GM19193 (cell line): Measurements from ENCODE around the gene USP11.

Source experiments
- POLR2A ChIP-seq: IDR thresholded peaks from 4 replicates; pipeline ENCODE4 v1.6.1; 2011; ENCODE audit not compliant: insufficient read depth, insufficient read length; ENCODE audit errors: extremely low read depth

Gene USP11

DNA sequence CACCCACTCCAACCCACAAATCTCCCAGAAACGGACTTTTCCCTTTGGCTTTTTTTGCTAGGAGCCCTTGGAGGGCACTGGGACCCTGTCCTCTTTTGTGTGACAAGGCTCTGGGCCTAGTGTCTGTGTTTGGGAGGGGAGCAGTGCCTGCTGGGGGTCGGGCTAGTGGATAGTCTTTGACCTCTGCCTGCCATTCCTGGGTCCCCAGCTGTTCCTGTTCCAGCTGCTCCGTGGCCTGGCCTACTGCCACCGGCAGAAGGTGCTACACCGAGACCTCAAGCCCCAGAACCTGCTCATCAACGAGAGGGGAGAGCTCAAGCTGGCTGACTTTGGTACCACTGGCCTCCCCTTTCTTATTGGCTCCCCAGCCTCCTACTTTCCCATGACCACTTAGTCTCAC is 6.7 kb upstream of the USP11 start:
- TF ChIP-seq POLR2A: no peak

DNA sequence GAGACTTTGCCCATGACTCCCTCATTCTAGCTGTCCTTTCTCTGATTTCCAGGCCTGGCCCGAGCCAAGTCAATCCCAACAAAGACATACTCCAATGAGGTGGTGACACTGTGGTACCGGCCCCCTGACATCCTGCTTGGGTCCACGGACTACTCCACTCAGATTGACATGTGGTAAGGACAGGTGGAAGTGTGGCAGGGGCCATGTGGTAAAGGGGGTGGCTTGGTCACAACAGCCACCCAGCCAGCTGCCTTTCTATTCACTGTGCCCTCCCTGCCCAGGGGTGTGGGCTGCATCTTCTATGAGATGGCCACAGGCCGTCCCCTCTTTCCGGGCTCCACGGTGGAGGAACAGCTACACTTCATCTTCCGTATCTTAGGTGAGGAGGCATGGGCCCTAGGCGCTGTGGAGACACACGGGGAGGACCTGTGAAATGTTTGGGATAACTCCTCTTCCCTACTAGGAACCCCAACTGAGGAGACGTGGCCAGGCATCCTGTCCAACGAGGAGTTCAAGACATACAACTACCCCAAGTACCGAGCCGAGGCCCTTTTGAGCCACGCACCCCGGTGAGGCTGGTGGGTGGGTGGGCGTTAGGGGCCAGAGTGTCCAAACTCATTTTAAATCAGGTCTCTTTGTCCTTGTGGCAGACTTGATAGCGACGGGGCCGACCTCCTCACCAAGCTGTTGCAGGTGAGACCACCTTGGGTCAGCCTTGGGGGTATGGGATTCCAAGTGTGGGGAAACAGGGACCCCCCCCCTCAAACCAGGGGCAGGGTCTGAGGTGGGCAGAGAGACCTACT is 6.1 kb upstream of the USP11 start:
- TF ChIP-seq POLR2A: no peak

DNA sequence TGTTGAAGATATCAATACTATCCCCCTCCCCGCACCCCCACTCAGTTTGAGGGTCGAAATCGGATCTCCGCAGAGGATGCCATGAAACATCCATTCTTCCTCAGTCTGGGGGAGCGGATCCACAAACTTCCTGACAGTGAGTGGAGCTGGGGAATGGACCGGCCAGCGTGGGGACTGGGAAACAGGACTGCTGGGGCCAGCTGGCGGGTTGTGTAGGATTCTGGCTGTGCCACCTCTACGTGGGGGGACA is 5.5 kb upstream of the USP11 start:
- no peak for TF ChIP-seq POLR2A

DNA sequence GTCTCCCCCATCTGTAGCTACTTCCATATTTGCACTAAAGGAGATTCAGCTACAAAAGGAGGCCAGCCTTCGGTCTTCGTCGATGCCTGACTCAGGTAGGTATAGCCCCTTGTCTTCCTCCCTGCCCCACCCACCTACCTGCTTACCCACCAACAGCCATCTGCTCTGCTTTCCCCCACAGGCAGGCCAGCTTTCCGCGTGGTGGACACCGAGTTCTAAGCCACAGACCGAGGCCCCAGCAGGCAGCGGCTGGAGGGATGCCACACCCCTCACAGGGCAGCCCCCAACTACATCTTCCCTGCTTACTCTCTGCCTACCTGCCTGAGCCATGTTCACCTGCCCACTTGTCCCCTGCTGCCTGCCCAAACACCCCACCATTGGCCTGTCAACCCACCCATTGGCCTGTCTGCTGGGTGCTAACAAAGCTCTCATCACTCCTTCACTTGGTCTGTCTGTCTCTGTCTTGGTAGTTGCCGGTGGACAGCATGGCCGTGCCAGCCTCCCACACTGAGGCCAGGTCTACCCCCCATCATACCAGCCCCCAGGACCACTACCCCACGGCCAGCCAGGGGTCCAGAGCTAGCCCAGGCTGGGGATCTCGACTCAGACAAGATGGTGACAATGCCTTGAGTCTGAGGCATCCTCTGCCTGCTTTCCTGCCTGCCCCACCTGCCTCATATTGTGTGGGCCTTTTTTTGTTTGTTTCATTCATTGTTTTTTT is 4.1 kb upstream of the USP11 start:
- no peak for TF ChIP-seq POLR2A

DNA sequence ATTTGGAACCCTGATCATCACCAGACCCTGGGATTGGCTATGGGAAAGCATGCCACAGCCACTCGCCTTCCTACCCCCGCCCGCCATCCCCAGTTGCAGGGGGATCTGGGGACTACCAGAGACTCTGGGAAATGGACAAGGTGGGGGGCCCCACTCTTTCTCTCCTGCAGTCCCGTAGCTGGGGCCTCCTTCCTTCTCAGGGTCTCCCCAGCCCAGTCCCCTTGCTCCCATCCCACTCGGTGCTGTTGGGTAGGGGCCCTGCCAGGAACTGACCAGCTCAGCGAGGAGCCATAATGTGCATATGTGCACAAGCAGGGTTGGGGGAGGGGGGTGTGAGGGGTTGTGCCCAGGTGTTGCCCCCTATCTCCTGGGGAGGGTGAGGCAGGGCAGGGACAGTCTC is 3.4 kb upstream of the USP11 start:
- no peak for TF ChIP-seq POLR2A

DNA sequence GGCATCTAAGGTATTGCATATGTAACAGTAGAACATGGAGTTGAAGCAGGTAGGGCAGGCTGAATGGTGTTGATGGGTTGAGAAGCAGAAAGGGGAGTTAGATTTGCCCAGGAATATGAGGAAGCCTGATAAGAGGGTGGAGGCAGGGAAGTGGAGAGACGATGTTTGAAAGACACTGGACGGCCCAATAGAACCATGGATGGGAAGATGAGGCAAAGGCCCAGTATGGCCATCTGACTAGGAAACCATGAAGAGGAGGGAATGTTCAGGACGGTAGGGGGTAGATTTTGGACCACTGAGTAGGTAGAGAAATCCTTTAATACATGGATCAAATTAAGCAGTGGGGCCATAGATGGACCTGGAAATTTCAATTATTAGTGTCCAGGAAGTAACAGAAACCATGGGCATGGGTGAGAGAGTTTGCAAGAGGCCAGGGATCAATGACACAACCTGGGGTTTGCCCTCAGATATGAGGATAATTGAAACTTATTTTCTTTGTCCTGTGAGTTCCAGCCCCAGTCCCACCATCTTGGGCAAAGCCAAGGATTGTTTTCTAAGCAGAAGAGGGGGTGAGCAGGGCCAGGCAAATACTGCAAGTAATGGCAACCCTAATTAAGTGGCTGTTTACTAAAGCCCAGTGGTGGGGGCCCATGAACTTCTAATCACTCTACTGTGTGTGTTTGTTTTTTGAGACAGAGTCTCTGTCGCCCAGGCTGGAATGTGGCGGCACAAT is 2.5 kb upstream of the USP11 start:
- TF ChIP-seq POLR2A: no peak

DNA sequence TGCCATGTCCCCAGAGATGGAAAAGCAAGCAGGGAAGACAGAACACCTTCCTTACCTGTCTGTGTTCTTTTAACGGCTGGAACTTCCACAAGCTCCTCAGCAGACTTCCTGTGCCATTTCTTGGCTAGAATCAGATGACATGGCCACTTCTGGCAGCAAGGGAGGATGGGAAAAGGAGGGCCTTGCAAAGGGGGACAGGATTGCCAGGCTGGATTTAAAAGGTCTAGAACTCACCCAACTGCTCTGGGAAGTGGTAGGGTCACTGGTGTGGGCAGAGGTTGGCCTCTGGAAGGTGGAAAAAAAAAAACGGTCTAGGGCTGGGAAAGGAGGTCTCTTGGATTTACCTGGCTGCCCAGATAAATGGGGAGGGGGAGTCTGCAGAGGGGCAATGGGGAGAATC is 1.6 kb upstream of the USP11 start:
- TF ChIP-seq POLR2A: no peak

DNA sequence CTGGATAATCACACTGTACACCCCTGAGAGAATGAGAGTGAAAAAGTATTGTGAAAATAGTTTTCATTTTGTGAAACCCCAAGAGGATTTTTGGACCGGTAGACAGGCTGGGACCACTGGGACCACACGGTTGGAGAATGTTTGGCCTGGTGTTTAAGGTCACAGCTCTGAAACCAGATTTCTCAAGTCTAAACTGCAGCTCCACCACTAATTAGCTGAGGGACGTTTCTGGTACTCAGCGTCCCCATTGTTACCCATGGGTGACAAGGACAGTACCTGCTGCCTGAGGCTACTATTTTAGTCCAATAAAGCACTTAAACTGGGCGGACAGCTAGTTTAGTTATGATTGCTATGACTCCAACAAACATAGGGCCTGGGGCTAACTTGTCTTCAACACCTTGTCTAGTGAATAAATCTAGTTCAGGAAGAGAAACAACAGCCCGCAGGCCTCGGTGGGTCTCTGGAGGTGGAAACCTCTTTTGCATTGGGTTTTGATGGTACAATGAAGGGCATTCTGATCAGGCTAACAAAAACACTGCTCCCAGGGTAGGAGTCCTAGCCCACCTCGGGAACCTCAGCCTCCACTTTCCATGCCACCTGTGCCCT is 509 bp upstream of the USP11 start:
- TF ChIP-seq POLR2A: no peak

DNA sequence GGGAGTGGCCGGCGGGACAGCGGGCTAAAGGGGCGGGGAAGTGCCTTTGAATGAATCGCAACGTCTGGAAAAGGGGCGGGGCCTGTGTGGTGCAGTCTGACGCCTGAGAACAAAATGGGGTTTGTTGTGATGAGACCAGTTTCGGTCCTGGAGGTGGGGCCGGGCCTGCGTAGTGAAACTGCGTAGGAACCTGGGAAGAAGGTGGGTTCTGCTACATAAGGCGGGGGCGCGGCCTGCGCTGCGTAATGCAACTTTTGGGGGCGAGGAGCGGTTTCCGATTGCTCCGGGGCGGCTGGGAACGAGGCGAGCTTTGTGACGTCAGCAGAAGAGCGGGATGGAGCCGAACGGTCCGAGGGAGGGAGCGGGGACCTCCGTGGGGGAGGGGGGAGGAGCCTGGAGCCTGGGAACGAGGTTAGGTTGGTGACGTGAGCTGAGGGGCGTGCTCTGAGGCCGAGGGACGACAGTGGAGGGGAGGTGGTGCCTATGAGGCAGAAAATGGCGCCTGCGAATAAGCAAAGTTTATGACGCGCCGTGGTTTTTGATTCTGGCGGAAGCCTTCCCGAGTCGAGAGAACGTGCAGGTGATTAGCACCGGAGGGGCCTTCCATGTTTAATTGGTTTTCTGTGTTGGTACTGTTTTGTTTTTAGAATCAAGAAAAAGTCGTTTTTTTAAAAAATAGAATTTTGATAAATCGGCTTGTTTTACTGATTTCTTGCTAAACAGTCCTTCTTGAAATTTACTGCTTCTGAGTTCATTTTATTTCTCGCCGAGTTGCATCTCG is 714 bp downstream of the USP11 start:
- TF ChIP-seq POLR2A: peak; percentile 61

DNA sequence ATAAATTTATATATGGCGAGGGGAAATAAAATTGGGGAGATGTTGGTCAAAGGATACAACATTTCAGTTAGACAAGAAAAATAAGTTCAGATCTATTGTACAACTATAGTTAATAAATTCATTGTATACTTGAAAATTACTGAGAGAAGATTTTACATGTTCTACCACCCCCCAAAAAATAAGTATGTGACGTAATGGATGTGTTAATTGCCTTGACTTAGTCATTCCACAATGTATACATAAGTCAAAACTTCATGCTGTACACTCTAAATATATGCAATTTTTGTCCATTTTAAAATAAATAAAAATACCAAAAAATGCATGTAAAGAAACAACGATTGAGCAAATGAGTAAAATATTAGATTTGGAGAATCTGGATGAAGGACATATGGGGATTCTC is 1.8 kb downstream of the USP11 start:
- TF ChIP-seq POLR2A: no peak

DNA sequence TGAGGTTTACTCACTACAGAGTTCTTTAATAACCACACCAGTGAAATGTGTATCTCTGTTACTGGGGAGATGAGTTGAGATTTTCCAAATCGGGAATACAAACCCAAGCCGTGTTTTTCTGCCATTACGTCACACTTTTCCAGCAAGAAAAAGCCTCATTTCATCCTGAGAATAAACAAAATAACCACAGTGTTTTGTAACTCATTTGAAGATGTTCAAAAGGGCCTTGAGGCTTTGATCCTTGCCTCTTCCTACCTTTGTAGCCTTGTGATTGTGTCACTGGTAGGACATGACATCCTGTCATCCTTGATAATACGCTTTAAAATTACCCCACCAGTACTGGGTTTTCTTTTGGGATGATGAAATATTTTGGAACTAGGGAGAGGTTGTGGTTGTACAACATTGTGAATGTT is 2.9 kb downstream of the USP11 start:
- no peak for TF ChIP-seq POLR2A

DNA sequence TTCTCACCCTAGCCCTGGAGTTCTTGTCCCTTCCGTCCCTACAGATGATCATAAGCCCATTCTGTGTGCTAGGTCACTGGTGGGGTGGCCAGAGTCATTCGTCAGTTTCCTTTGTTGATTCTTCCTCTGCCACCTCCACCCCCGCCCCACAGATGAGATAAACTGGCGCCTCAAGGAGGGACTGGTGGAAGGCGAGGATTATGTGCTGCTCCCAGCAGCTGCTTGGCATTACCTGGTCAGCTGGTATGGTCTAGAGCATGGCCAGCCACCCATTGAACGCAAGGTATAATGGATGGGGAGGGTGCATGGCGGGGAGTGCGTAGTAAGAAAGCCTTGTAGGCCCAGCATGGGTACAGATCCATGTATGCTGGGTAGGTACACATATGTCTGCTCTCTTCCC is 6.4 kb downstream of the USP11 start:
- no peak for TF ChIP-seq POLR2A

DNA sequence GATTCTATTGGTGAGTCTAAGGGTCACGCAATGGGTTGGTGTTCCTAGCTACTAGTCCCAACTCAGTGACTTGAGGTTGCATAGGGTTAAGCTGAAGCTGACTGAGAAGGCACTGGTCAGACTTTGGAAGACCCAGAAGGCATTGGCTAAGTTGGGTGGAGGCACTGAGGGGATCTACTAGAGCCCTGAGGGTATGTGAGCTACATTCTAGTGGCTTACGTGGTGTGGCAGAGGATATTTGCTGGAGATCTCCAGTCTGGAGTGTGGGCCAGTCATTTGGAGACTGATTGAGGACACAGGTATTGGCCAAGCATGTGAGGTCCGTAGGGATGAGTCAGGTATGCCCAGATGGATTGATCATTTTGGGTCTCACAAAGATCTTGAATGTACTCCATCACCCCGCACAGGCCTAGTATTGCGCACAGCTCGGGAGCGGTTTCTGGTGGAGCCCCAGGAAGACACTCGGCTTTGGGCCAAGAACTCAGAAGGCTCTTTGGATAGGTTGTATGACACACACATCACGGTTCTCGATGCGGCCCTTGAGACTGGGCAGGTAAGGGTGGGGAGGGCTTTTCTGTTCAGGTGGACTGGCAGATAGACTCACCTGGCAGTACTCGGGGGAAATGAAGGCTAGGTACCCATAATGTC is 7.2 kb downstream of the USP11 start:
- TF ChIP-seq POLR2A: no peak

DNA sequence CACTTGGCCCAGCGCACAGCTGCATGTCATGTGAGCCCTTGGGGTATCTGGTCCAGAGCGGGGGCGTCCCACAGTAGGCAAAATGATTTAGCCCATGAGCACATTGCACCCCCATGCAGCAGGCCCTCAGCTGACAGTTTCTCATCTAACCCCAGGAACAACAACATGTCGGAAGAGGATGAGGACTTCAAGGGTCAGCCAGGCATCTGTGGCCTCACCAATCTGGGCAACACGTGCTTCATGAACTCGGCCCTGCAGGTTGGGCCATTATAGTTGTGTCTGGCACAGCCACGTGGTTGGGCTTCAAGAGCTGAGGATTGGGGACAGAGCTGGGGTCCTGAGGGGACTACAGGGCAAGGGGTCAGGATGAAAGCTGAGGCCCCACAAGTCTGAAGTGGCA is 7.8 kb downstream of the USP11 start:
- TF ChIP-seq POLR2A: no peak

DNA sequence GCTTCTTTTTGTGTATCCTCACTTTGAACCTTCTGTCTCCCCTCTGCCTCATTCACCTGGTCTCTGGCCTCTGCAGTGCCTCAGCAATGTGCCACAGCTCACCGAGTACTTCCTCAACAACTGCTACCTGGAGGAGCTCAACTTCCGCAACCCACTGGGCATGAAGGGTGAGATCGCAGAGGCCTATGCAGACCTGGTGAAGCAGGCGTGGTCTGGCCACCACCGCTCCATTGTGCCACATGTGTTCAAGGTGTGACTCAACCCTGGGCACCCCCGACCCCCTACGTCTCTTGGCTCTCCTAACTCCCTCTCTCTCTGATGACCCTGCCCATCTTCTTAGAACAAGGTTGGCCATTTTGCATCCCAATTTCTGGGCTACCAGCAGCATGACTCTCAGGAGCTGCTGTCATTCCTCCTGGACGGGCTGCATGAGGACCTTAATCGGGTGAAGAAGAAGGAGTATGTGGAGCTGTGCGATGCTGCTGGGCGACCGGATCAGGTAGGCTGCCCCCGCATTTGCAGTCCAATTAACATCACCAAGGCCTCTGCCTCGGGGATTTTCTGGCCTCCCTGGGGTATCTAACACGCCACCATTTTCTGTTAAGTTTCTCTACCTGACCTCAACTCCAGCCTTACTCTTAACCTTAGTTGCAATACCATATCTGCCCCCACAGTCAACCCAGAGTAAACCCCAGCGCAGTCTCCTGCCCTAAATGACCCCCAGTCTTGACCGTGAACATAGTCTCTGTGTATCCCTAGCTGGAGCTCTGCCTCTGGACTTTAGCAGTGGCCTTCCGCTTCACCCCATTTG is 8.6 kb downstream of the USP11 start:
- no peak for TF ChIP-seq POLR2A
